K562 (cell line): ENCODE measurements around the gene PNMT. TPM values are rescaled to one million over a fixed set of nuclear protein-coding genes. Genes with fewer than 3 reads are reported as not detected.

Experiments
- CREB3L1 ChIP-seq: fragments of 450-650 bp; IDR thresholded peaks from 2 replicates; pipeline ENCODE4 v1.6.1; 2014; ENCODE audit warnings: low read depth, mild to moderate bottlenecking, moderate library complexity, borderline replicate concordance
- CTCF ChIP-seq, 3 experiments: IDR thresholded peaks in 2 of 3; conservative IDR thresholded peaks in 1 of 3; 2 replicates each; pipeline ENCODE4 v1.5.1; 2011 to 2012; ENCODE audit warnings: low read length in 3 of 3, mild to moderate bottlenecking in 3 of 3, control low read depth in 2 of 3, improper control_type of control experiment in 1 of 3, inconsistent platforms in 1 of 3, low read depth in 1 of 3, mixed read lengths in 1 of 3, moderate library complexity in 1 of 3; ENCODE audit not compliant: insufficient read depth in 2 of 3
- ESRRA ChIP-seq: fragments of 450-650 bp; IDR thresholded peaks from 2 replicates; pipeline ENCODE4 v1.6.1; 2014; ENCODE audit warnings: low read depth, mild to moderate bottlenecking, moderate library complexity, borderline replicate concordance
- HDAC8 ChIP-seq: fragments of 450-650 bp; IDR thresholded peaks from 2 replicates; pipeline ENCODE4 v1.6.1; 2016; ENCODE audit warnings: mild to moderate bottlenecking, missing genetic modification characterization, moderate library complexity, missing compliant biosample characterization
- MAFG ChIP-seq: fragments of 450-650 bp; conservative IDR thresholded peaks from 2 replicates; pipeline ENCODE4 v1.6.1; 2016; ENCODE audit warnings: missing genetic modification characterization, missing compliant biosample characterization
- NCOA2 ChIP-seq, 2 experiments: fragments of 450-650 bp; IDR thresholded peaks; 2 replicates each; pipeline ENCODE4 v1.6.1; 2018; ENCODE audit warnings: mild to moderate bottlenecking in 2 of 2, moderate library complexity in 1 of 2; ENCODE audit not compliant: partially characterized antibody in 2 of 2
- NCOR1 ChIP-seq: fragments of 450-650 bp; IDR thresholded peaks from 2 replicates; pipeline ENCODE4 v1.6.1; 2016; ENCODE audit warnings: mild to moderate bottlenecking, moderate library complexity
- NR2C1 ChIP-seq, 2 experiments: fragments of 450-650 bp; IDR thresholded peaks; 2 replicates each; pipeline ENCODE4 v1.6.1; 2017; ENCODE audit warnings: mild to moderate bottlenecking in 2 of 2, antibody characterized with exemption in 1 of 2, inconsistent platforms in 1 of 2, missing compliant biosample characterization in 1 of 2, missing genetic modification characterization in 1 of 2
- PCBP1 ChIP-seq: fragments of 200-400 bp; formaldehyde crosslinking; IDR thresholded peaks from 2 replicates; pipeline ENCODE4 v1.6.1; 2018; ENCODE audit warnings: mild to moderate bottlenecking, low read depth, low read length; ENCODE audit not compliant: poor library complexity, severe bottlenecking
- RB1 ChIP-seq: fragments of 450-650 bp; IDR thresholded peaks from 2 replicates; pipeline ENCODE4 v1.6.1; 2017; ENCODE audit warnings: low read depth, mild to moderate bottlenecking
- SIRT6 ChIP-seq: IDR thresholded peaks from one replicate; pipeline ENCODE4 v1.6.1; 2012; ENCODE audit warnings: low read depth, mild to moderate bottlenecking, control low read depth, inconsistent platforms, low read length, moderate library complexity
- ZNF407 ChIP-seq: fragments of 450-650 bp; IDR thresholded peaks from 2 replicates; pipeline ENCODE4 v1.6.1; 2016; ENCODE audit warnings: low read depth
- ZNF717 ChIP-seq: fragments of 250-450 bp; sonication (Bioruptor Pico); IDR thresholded peaks from 2 replicates; pipeline ENCODE4 v1.5.0; 2021
- ZZZ3 ChIP-seq: fragments of 450-650 bp; IDR thresholded peaks from 2 replicates; pipeline ENCODE4 v1.6.1; 2016; ENCODE audit warnings: antibody characterized with exemption, mild to moderate bottlenecking, moderate library complexity
- polyA plus RNA-seq, 8 experiments: library from polyadenylated mRNA; depleted of rRNA in 4 of 8; stranded (reverse) in 5 of 8; unstranded in 3 of 8; fragments of >200 nt; fragmentation: Nextera tagmentation in 2 of 8; fragmentation: Illumina TruSeq in 1 of 8; extraction: Ambion mirVana in 2 of 8; extraction: Trizol in 1 of 8; gene quantifications; 2 replicates each; pipeline versions ENCODE4 v1.2.1 to v1.2.3, GENCODE V29; 2011 to 2014; ENCODE audit warnings: inconsistent platforms in 1 of 8, missing spikeins in 1 of 8
- total RNA-seq, 7 experiments: library from RNA; depleted of rRNA in 6 of 7; stranded (reverse); fragments of >200 nt in 6 of 7; fragmentation: Illumina TruSeq in 2 of 7; extraction: Trizol in 2 of 7; gene quantifications; 2 replicates each; pipeline versions ENCODE4 v1.2.1 to v1.2.3, GENCODE V29; 2011 to 2021; ENCODE audit warnings: low replicate concordance in 1 of 7

Gene PNMT
- total and polyA plus RNA-seq, 9 of the 15 experiments (the other 6 are each of a cell fraction or from before 2014, with no cell fraction given), result 0.55 to 18.1 (median 5.8) TPM

GRCh38 chr17:39636927-39637736, 31.1 kb upstream of the PNMT start, which contains the start of gene STARD3 (continued):
- TF ChIP-seq ZNF407 (0 out of 2 replicates have a peak, but pooled peaks have one; percentile 19), NCOR1 (no peak; the same call in 1 of the 2 replicates), NR2C1 (IDR thresholded peaks at IDR 0.05) (0 out of 2 replicates have a peak, but pooled peaks have one; percentile 59), NR2C1 (tag; IDR thresholded peaks at IDR 0.05) (peak; percentile 55), SIRT6 (no peak), ESRRA (peak; percentile 44; the same call in 1 of the 2 replicates), CTCF (IDR thresholded peaks at IDR 0.05 in 2 of 3, conservative IDR thresholded peaks at IDR 0.05 in 1 of 3; ENCODE audit: insufficient read depth in 2 of 3, low read depth in 1 of 3, low read length in 3 of 3) (peak in 2 of 3 experiments; percentile 25 to 42; a peak in 4 of 6 replicates), MAFG (tag) (no peak), CREB3L1 (no peak; the same call in 1 of the 2 replicates), RB1 (peak; percentile 94), HDAC8 (tag) (no peak), ZNF717 (CRISPR knock-in tag) (no peak), PCBP1 (peak; percentile 50), ZZZ3 (no peak), NCOA2 (IDR thresholded peaks at IDR 0.05; ENCODE audit: partially characterized antibody in 2 of 2) (no peak)
